Immature natural killer cell (primary cell): ENCODE measurements around the gene ZYX. TPM values are rescaled to one million over a fixed set of nuclear protein-coding genes. Genes with fewer than 3 reads are reported as not detected.
"Not testable (repeated sequence)": the region's sequence is repeated elsewhere in the genome, so short reads cannot be mapped to it uniquely, and the experiment has no call there.

Source experiments
- DNase-seq, 3 donors: peaks; one replicate each; pipeline ENCODE4 v3.0.0; 2022; ENCODE audit warnings: mixed read lengths in 1 of 3
- H3K27ac Mint-ChIP-seq, 6 donors: one replicate each; pipeline ENCODE4 v1.8.0; 2020; ENCODE audit warnings: mixed read lengths in 6 of 6, mild to moderate bottlenecking in 5 of 6, inconsistent platforms in 4 of 6, moderate library complexity in 3 of 6
- H3K27me3 Mint-ChIP-seq, 3 donors: one replicate each; pipeline ENCODE4 v1.8.0; 2020 to 2021; ENCODE audit warnings: low read depth in 3 of 3, mild to moderate bottlenecking in 3 of 3, mixed read lengths in 3 of 3, moderate library complexity in 3 of 3, inconsistent platforms in 1 of 3
- H3K36me3 Mint-ChIP-seq, 3 donors: one replicate each; pipeline ENCODE4 v1.8.0; 2020; ENCODE audit warnings: mixed read lengths in 3 of 3, inconsistent platforms in 2 of 3, mild to moderate bottlenecking in 2 of 3
- H3K4me1 Mint-ChIP-seq, 2 donors: one replicate each; pipeline ENCODE4 v1.8.0; 2020; ENCODE audit warnings: inconsistent platforms in 2 of 2, mild to moderate bottlenecking in 2 of 2, mixed read lengths in 2 of 2, moderate library complexity in 1 of 2
- H3K4me3 Mint-ChIP-seq, 5 donors: one replicate each; pipeline ENCODE4 v1.8.0; 2020; ENCODE audit warnings: mild to moderate bottlenecking in 5 of 5, mixed read lengths in 5 of 5, inconsistent platforms in 3 of 5, moderate library complexity in 3 of 5
- H3K9me3 Mint-ChIP-seq, 6 donors: one replicate each; pipeline ENCODE4 v1.8.0; 2020; ENCODE audit warnings: mild to moderate bottlenecking in 6 of 6, mixed read lengths in 6 of 6, inconsistent platforms in 4 of 6, moderate library complexity in 3 of 6
- polyA plus RNA-seq, 3 donors: library from polyadenylated mRNA; unstranded; fragments of 300-500 nt; fragmentation: Illumina TruSeq; gene quantifications; one replicate each; pipeline ENCODE4 v1.2.3, GENCODE V29; 2021

ZYX gene
- polyA plus RNA-seq, 3 donors from 2014 or later, result 50.7 to 144 (median 51.9) TPM

GRCh38 chr7:143399151-143399550, 18.0 kb downstream of the ZYX start:
- DNase-seq, result no peak
- H3K9me3 Mint-ChIP-seq, result no peaks in the 10 kb centered on the region
- H3K36me3 Mint-ChIP-seq, result no peaks in the 10 kb centered on the region
- H3K27me3 Mint-ChIP-seq, result peaks cover 0 to 4% (median 1%) of the 10 kb centered on the region in 3 donors
- no peak overlapping the region for H3K27ac Mint-ChIP-seq
- peaks cover 12 to 14% of the 10 kb centered on the region in 2 donors for H3K4me1 Mint-ChIP-seq
- H3K4me3 Mint-ChIP-seq, result no peak overlapping the region

GRCh38 chr7:143399642-143400041, 18.5 kb downstream of the ZYX start:
- DNase-seq, result no peak
- no peaks in the 10 kb centered on the region for H3K36me3 Mint-ChIP-seq
- H3K4me1 Mint-ChIP-seq, result peaks cover 10 to 12% of the 10 kb centered on the region in 2 donors
- no peaks in the 10 kb centered on the region for H3K9me3 Mint-ChIP-seq
- H3K4me3 Mint-ChIP-seq, result no peak overlapping the region
- H3K27ac Mint-ChIP-seq, result no peak overlapping the region
- H3K27me3 Mint-ChIP-seq, result peaks cover 0 to 4% (median 1%) of the 10 kb centered on the region in 3 donors

DNA sequence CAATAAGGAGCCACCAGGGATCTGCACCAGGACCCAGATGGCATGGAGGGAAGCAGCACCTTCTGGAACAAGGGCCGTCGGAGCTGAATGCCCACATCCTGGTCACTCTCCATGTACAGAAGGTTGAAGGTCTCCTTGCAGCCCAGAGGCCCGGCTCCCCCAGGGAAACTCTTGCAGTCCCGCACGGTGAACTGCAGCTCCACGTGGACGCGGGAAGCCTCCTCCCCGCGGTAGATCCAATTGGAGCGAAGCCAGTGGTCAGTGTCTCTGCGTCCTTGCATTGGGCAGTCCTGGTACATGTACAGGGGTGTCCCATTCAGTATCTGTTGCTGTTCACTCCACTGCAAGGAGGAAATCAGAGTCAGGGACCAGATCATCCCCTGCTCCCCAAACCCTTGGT, 20.1 kb downstream of the ZYX start:
- H3K27ac Mint-ChIP-seq, result no peak overlapping the region
- no peaks in the 10 kb centered on the region for H3K36me3 Mint-ChIP-seq
- no peak for DNase-seq
- H3K4me3 Mint-ChIP-seq, result no peak overlapping the region
- peaks cover 0 to 9% (median 7%) of the 10 kb centered on the region in 3 donors for H3K27me3 Mint-ChIP-seq
- no peaks in the 10 kb centered on the region for H3K9me3 Mint-ChIP-seq
- H3K4me1 Mint-ChIP-seq, result peaks cover 0 to under 1% of the 10 kb centered on the region in 2 donors

DNA sequence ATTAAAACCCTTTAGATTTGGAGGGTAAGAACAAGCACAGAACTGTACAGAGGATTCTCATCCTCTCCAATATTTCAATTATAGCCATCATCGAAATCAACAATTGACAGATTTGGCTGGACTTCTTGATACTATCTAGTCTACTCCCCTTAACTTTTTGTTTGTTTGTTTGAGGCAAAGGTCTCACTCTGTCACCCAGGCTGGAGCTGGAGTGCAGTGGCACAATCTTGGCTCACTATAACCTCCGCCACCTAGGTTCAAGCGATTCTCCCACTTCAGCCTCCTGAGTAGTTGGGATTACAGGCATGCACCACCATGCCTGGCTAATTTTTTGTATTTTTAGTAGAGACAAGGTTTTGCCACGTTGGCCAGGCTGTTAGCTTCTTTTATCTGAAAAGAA, 21.1 kb downstream of the ZYX start:
- peaks cover 4 to 10% of the 10 kb centered on the region in 2 donors for H3K4me1 Mint-ChIP-seq

DNA sequence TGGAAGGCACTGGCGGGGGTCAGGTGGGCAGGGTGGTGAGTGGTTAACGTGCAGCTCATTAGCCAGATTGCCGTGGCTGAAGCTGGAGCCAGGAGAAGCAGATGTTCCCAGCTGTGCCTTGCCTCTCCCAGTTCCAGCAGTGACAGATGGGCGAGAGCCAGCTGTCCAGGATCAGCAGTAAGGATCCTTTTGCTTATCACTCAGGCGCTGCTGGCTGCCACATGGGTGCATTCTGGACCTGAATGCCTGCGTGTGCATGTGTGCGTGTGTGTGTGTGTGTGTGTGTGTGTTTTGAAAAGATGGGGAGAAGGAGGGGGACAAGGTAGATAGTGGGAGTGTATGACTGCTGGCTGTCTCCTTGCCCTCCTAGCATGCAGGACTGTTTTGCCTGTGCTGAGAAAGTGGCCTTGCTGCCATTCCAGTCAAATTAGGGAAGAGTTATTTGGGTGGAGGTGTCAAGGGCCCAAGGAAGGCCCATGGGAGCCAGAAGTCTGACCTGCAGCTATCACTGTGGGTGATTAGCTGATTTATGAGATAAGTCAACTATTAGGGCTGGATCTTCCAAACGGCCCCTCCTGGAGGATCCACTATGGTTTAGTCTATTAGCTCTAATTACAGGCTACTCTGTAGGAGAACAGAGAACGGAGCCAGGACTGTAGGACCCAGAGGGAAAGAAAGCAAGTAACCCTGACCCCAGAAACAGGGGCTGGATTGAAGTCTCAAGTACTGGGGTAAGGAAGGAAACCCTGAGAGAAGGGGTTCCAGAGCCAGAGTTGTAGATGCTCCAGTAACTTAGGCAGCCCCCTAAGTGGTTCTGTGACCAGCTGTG, 24.2 kb downstream of the ZYX start:
- H3K9me3 Mint-ChIP-seq, result no peaks in the 10 kb centered on the region
- peaks cover 32 to 38% of the 10 kb centered on the region in 2 donors for H3K4me1 Mint-ChIP-seq
- no peaks in the 10 kb centered on the region for H3K36me3 Mint-ChIP-seq
- no peak overlapping the region for H3K4me3 Mint-ChIP-seq
- peaks cover 18 to 32% (median 20%) of the 10 kb centered on the region in 3 donors for H3K27me3 Mint-ChIP-seq
- no peak for DNase-seq
- H3K27ac Mint-ChIP-seq, result peak overlapping the region in 2 of 6 donors; percentile 38 to 85

More for the DNA sequence above, 21.1 kb downstream of the ZYX start:
- H3K27ac Mint-ChIP-seq, DNase-seq, H3K4me3 Mint-ChIP-seq, H3K36me3 Mint-ChIP-seq, H3K9me3 Mint-ChIP-seq: not testable (repeated sequence)
- peaks cover 0 to 15% (median 7%) of the 10 kb centered on the region in 3 donors for H3K27me3 Mint-ChIP-seq

DNA sequence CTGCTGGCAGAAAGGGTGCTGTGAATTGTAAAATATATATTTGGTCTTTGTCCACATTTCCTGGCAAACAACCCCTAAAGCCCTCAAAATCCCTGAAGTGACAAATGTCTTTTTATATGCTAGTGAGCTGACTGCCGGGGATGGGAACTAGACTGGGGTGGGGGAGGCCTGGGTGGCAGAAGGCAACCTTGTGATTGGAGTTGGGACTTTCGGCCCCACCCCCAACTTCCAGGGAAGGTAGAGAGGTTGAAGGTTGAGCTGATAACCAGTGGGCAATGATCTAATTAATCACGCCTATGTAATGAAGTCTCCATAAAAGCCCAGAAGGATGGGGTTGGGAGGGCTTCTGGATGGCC, 24.8 kb downstream of the ZYX start:
- no peak for DNase-seq
- Mint-ChIP-seq H3K4me1 (peaks cover 33 to 38% of the 10 kb centered on the region in 2 donors), H3K9me3 (no peaks in the 10 kb centered on the region), H3K27ac (peak overlapping the region in 4 of 6 donors; percentile 38 to 85 (median 56)), H3K27me3 (peaks cover 20 to 33% (median 20%) of the 10 kb centered on the region in 3 donors), H3K36me3 (no peaks in the 10 kb centered on the region), H3K4me3 (no peak overlapping the region)

DNA sequence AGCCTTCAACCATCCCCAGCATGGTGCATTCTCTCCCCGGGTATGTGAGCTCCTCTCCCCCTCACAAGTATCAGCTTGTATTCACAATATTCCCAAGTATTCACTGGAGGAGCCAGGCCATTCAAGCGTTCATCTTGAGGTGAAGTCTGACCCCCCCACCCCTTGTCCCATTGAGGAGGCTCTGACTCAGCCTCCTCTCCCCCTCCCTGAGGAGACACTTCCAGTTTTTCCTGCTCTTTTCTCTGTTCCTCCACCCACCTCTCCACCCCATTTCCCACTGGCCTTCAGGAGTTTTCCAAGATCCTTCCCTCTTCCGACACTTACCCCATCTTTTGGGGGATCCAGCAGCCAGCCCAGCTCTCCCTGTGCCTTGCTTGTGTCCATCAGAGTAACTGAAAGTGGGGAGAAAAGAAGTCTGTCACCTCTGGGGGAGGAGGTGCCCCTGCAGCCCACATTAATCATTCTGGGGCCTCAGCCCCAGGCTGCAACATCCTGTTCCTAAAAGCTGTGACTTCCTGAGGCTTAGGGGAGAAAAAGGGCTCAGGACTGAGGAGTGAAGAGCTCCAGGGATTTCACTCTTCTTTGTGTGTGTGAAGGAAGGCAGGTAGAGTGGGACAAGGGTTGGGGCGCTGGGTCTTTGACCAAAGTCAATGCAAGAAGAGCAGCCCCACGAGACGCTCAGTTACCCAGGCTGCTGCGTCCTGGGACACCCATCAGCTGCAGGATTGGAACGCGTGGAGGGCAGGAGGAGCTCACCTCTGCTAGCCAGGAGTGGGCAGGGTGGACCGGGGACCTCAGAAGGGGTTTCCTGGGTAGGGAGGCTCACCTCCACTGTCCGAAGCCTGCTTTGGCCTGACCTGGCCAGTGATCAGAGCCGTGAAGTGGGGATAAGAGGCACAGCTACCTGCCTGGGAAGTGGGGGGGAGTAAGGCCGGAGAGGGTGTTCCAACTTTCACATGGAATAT, 26.4 kb downstream of the ZYX start:
- peaks cover 33 to 38% of the 10 kb centered on the region in 2 donors for H3K4me1 Mint-ChIP-seq

DNA sequence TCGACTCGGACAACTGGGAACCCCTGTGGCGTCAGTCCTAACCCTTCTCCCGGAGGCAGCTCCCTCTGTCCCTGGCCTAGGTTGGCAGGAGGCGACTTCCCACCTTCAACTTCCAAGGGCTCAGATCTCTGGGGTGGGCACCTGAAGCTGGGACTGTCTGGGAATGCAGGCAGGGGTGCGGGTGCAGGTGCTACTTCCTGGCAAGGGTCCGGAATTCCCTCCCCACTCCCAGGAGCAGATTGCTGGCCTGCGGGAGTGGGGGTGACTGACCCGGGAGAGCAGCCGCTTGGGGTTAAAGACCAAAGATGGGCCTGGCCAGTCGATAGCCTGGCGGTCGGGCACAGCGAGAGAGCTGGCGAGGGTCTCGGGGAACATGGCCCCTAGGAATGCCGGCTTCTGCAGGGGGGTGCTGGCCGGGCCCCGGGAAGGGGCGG, 27.1 kb downstream of the ZYX start:
- H3K27me3 Mint-ChIP-seq, result peaks cover 20 to 33% (median 29%) of the 10 kb centered on the region in 3 donors

More for the DNA sequence above, 26.4 kb downstream of the ZYX start:
- H3K27ac Mint-ChIP-seq, result peak overlapping the region in 5 of 6 donors; percentile 67 to 88 (median 75)
- H3K36me3 Mint-ChIP-seq, result no peaks in the 10 kb centered on the region
- peak overlapping the region; percentile 74 to 92 (median 77) for H3K4me3 Mint-ChIP-seq
- H3K9me3 Mint-ChIP-seq, result no peaks in the 10 kb centered on the region
- DNase-seq, result peak; percentile 64 to 72 (median 72)
- H3K27me3 Mint-ChIP-seq, result peaks cover 20 to 33% (median 25%) of the 10 kb centered on the region in 3 donors

DNA sequence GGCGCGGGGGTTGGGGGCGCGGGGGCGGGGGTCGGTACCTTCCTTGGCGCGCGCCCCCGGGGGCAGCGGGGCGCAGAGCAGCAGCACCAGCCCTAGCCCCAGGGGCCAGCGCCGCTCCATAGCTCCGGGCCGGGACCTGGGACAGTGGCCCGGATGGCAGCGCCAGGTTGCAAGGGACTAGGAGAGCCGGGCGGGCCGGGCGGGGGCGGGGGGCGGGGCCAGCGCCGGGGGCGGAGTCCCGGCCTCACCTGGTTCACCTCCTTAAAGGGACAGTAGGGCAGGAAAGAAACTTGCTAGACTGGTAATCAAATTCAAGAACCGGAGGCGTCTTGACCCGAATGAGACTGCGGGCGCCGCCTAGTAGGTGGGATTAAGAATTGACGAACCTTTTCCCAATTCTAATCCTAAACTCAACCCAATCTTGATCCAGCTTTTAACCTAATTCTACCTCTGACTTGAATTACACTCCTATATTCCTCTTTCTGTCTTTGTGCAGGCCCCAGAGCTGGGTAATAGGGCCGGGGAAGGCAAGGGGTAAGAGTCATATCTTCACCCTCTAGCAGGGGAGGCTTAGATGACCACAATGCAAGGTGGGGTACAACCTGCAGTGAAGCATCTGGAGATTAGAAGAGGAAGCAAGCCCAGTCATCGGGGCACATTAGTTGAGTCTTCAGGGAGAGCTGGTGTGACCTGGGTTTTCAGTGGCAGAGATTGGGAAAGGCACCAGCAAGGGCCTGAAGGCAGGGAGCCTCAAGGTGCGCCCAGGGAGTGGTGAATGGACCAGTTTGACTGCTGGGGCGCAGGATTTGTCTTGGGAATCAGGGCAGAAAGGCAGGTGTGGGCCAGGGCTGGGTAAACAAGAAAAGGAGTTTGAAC, 27.8 kb downstream of the ZYX start, which contains the start of gene EPHA1:
TSS of gene EPHA1 (minus strand) at position 171 of the 876 bp plus-strand sequence. CDS start at position 120, 51 bp downstream.
- no peaks in the 10 kb centered on the region for H3K9me3 Mint-ChIP-seq
- peaks cover 33 to 38% of the 10 kb centered on the region in 2 donors for H3K4me1 Mint-ChIP-seq
- peak within 1 kb of the TSS in 5 of 6 donors; percentile 67 to 88 (median 75) for H3K27ac Mint-ChIP-seq
- peak in 1 of 3 donors; percentile 12 for DNase-seq
- peaks cover 20 to 33% (median 30%) of the 10 kb centered on the region in 3 donors for H3K27me3 Mint-ChIP-seq
- H3K4me3 Mint-ChIP-seq, result peak within 1 kb of the TSS; percentile 74 to 92 (median 77)
- no peaks in the 10 kb centered on the region for H3K36me3 Mint-ChIP-seq

More for the DNA sequence above, 27.1 kb downstream of the ZYX start:
- peaks cover 33 to 38% of the 10 kb centered on the region in 2 donors for H3K4me1 Mint-ChIP-seq
- DNase-seq, result no peak
- no peaks in the 10 kb centered on the region for H3K9me3 Mint-ChIP-seq
- no peaks in the 10 kb centered on the region for H3K36me3 Mint-ChIP-seq
- H3K27ac Mint-ChIP-seq, result peak overlapping the region in 1 of 6 donors; percentile 12
- peak overlapping the region; percentile 74 to 92 (median 77) for H3K4me3 Mint-ChIP-seq

- no peak overlapping the region for H3K27ac Mint-ChIP-seq
- peaks cover 0 to 6% (median 0%) of the 10 kb centered on the region in 3 donors for H3K36me3 Mint-ChIP-seq
- no peak for DNase-seq
- peaks cover 33 to 38% of the 10 kb centered on the region in 2 donors for H3K4me1 Mint-ChIP-seq
- no peaks in the 10 kb centered on the region for H3K9me3 Mint-ChIP-seq
- peaks cover 24 to 35% (median 34%) of the 10 kb centered on the region in 3 donors for H3K27me3 Mint-ChIP-seq
- H3K4me3 Mint-ChIP-seq, result peak overlapping the region in 1 of 5 donors; percentile 8
Measured at GRCh38 chr7:143410521-143411004, 29.4 kb downstream of the ZYX start.

- Mint-ChIP-seq H3K9me3 (no peaks in the 10 kb centered on the region), H3K36me3 (peaks cover 0 to 6% (median 0%) of the 10 kb centered on the region in 3 donors), H3K27ac (no peak overlapping the region), H3K27me3 (peaks cover 19 to 37% (median 24%) of the 10 kb centered on the region in 3 donors), H3K4me3 (no peak overlapping the region), H3K4me1 (peaks cover 29 to 30% of the 10 kb centered on the region in 2 donors)
- no peak for DNase-seq
Measured at GRCh38 chr7:143411976-143412708, 31.0 kb downstream of the ZYX start.

- peaks cover 19 to 20% of the 10 kb centered on the region in 2 donors for H3K4me1 Mint-ChIP-seq
- H3K4me3 Mint-ChIP-seq, result no peak overlapping the region
- peaks cover 16 to 35% (median 19%) of the 10 kb centered on the region in 3 donors for H3K27me3 Mint-ChIP-seq
- H3K27ac Mint-ChIP-seq, result no peak overlapping the region
- no peaks in the 10 kb centered on the region for H3K9me3 Mint-ChIP-seq
- DNase-seq, result no peak
- peaks cover 0 to 6% (median 0%) of the 10 kb centered on the region in 3 donors for H3K36me3 Mint-ChIP-seq
Measured at GRCh38 chr7:143413123-143413522, 32.0 kb downstream of the ZYX start.
